Nephron progenitor cell (in vitro differentiated cells): ENCODE results near the gene DIP2C.
"Not testable (repeated sequence)": the region's sequence is repeated elsewhere in the genome, so short reads cannot be mapped to it uniquely, and the experiment has no call there.

ENCODE experiments used
- DNase-seq: peaks from one replicate; pipeline ENCODE4 v3.0.0; 2021
- H3K27ac Mint-ChIP-seq: 2 replicates; pipeline ENCODE4 v1.8.0; 2021; ENCODE audit warnings: mild to moderate bottlenecking, moderate library complexity, mixed read lengths
- H3K27me3 Mint-ChIP-seq: 2 replicates; pipeline ENCODE4 v1.8.0; 2021; ENCODE audit warnings: mild to moderate bottlenecking, low read depth, mixed read lengths; ENCODE audit not compliant: poor library complexity
- H3K36me3 Mint-ChIP-seq: 2 replicates; pipeline ENCODE4 v1.8.0; 2021; ENCODE audit warnings: low read depth, mixed read lengths
- H3K4me1 Mint-ChIP-seq: 2 replicates; pipeline ENCODE4 v1.8.0; 2021; ENCODE audit warnings: mixed read lengths
- H3K4me3 Mint-ChIP-seq: 2 replicates; pipeline ENCODE4 v1.8.0; 2021; ENCODE audit warnings: mild to moderate bottlenecking, moderate library complexity, mixed read lengths
- H3K9me3 Mint-ChIP-seq: 2 replicates; pipeline ENCODE4 v1.8.0; 2021; ENCODE audit warnings: mild to moderate bottlenecking, moderate library complexity, mixed read lengths
- CTCF ChIP-seq: fragments of 200-600 bp; sonication (generic); IDR thresholded peaks from 2 replicates; pipeline ENCODE4 v1.5.0; 2021; ENCODE audit warnings: antibody characterized with exemption

DIP2C gene

GRCh38 chr10:482051-482501, 207.4 kb downstream of the DIP2C start:
- H3K27ac Mint-ChIP-seq = peak overlapping the region; percentile 87
- peaks cover 14% of the 10 kb centered on the region for H3K9me3 Mint-ChIP-seq
- no peak for DNase-seq
- no peak overlapping the region for H3K4me3 Mint-ChIP-seq
- no peak for TF ChIP-seq CTCF
- peaks cover 37% of the 10 kb centered on the region for H3K4me1 Mint-ChIP-seq
- peaks cover 36% of the 10 kb centered on the region for H3K36me3 Mint-ChIP-seq
- peaks cover 3% of the 10 kb centered on the region for H3K27me3 Mint-ChIP-seq

GRCh38 chr10:481628-482027, 207.8 kb downstream of the DIP2C start:
- no peak for DNase-seq
- H3K36me3 Mint-ChIP-seq = peaks cover 40% of the 10 kb centered on the region
- TF ChIP-seq CTCF = no peak
- H3K27ac Mint-ChIP-seq = no peak overlapping the region
- peaks cover 18% of the 10 kb centered on the region for H3K9me3 Mint-ChIP-seq
- H3K27me3 Mint-ChIP-seq = peaks cover 3% of the 10 kb centered on the region
- peaks cover 38% of the 10 kb centered on the region for H3K4me1 Mint-ChIP-seq
- no peak overlapping the region for H3K4me3 Mint-ChIP-seq

- Mint-ChIP-seq H3K9me3 (peaks cover 18% of the 10 kb centered on the region), H3K36me3 (peaks cover 41% of the 10 kb centered on the region), H3K4me3 (no peak overlapping the region), H3K27me3 (peaks cover 3% of the 10 kb centered on the region), H3K27ac (no peak overlapping the region), H3K4me1 (peaks cover 37% of the 10 kb centered on the region)
- no peak for DNase-seq
- no peak for TF ChIP-seq CTCF
Observed at GRCh38 chr10:480928-481552, 208.4 kb downstream of the DIP2C start.

GRCh38 chr10:480498-480927, 209.0 kb downstream of the DIP2C start:
- Mint-ChIP-seq H3K4me1 (peaks cover 39% of the 10 kb centered on the region), H3K4me3 (no peak overlapping the region), H3K27ac (no peak overlapping the region), H3K27me3 (peaks cover 3% of the 10 kb centered on the region), H3K9me3 (peaks cover 18% of the 10 kb centered on the region), H3K36me3 (peaks cover 42% of the 10 kb centered on the region)
- TF ChIP-seq CTCF = no peak
- no peak for DNase-seq

GRCh38 chr10:479706-480497, 209.6 kb downstream of the DIP2C start:
- Mint-ChIP-seq H3K27ac (peak overlapping the region; percentile 92), H3K4me1 (peaks cover 36% of the 10 kb centered on the region), H3K9me3 (peaks cover 18% of the 10 kb centered on the region), H3K36me3 (peaks cover 43% of the 10 kb centered on the region)
- not testable (repeated sequence) for H3K4me3 Mint-ChIP-seq, DNase-seq, H3K27me3 Mint-ChIP-seq

- Mint-ChIP-seq H3K27me3 (peaks cover 6% of the 10 kb centered on the region), H3K27ac (peak overlapping the region; percentile 58)
Observed at GRCh38 chr10:478471-479245, 210.8 kb downstream of the DIP2C start.

More at GRCh38 chr10:478471-479245, 210.8 kb downstream of the DIP2C start:
- no peak overlapping the region for H3K4me3 Mint-ChIP-seq
- TF ChIP-seq CTCF = no peak
- H3K9me3 Mint-ChIP-seq = peaks cover 18% of the 10 kb centered on the region
- DNase-seq = no peak
- peaks cover 36% of the 10 kb centered on the region for H3K4me1 Mint-ChIP-seq
- H3K36me3 Mint-ChIP-seq = peaks cover 47% of the 10 kb centered on the region
